Lower lobe of right lung (tissue), 2 donors: ENCODE measurements around the gene FIGLA. TPM values are rescaled to one million over a fixed set of nuclear protein-coding genes. Genes with fewer than 3 reads are reported as not detected.

Experiments
- ATAC-seq, 2 donors: fragments of 200-7000 bp; cut with Tn5 transposase; one replicate each; pipeline ENCODE4 v1.9.1; 2020 to 2022; ENCODE audit warnings: mild to moderate bottlenecking in 2 of 2, moderate library complexity in 2 of 2
- DNase-seq: peaks from one replicate; pipeline ENCODE4 v3.0.0-alpha.2; 2020
- H3K27ac ChIP-seq: fragments of 200-600 bp; one replicate; pipeline ENCODE4 v1.8.0; 2022
- H3K27me3 ChIP-seq: fragments of 200-600 bp; one replicate; pipeline ENCODE4 v1.8.0; 2022; ENCODE audit warnings: low read depth
- H3K36me3 ChIP-seq: fragments of 200-600 bp; one replicate; pipeline ENCODE4 v1.8.0; 2022; ENCODE audit warnings: mild to moderate bottlenecking
- H3K4me1 ChIP-seq: fragments of 200-600 bp; one replicate; pipeline ENCODE4 v1.8.0; 2022
- H3K4me3 ChIP-seq: fragments of 200-600 bp; one replicate; pipeline ENCODE4 v1.8.0; 2022; ENCODE audit warnings: mild to moderate bottlenecking
- H3K9me3 ChIP-seq: fragments of 200-600 bp; one replicate; pipeline ENCODE4 v1.8.0; 2022
- CTCF ChIP-seq: fragments of 200-600 bp; IDR thresholded peaks from one replicate; pipeline ENCODE4 v1.8.0; 2022; ENCODE audit warnings: antibody characterized with exemption, mild to moderate bottlenecking
- intact Hi-C: fragments of 100-400 bp; cut with DNase I; formaldehyde crosslinking; loops from one replicate; pipeline ENCODE4 v1.11.0; 2022
- total RNA-seq: library from RNA; stranded (reverse); fragmentation: NEBNext Ultra II Directional; extraction: Animal tissue kit (Norgen Biotek cat#: 25700); gene quantifications from one replicate; pipeline ENCODE4 v1.2.1, GENCODE V29; 2021
- donor health status: DM: no; HTN: yes; CAD: no; lungs with severe emphysema.

FIGLA gene
- total RNA-seq, 1 donor from 2014 or later = not detected

- Histone ChIP-seq H3K27me3 (no peaks in the 10 kb centered on the region), H3K9me3 (no peaks in the 10 kb centered on the region), H3K4me3 (no peak overlapping the region), H3K27ac (no peak overlapping the region), H3K36me3 (no peaks in the 10 kb centered on the region), H3K4me1 (no peaks in the 10 kb centered on the region)
- ATAC-seq = no peak
- DNase-seq = no peak
- intact Hi-C loops = no loop called here
- no peak for TF ChIP-seq CTCF
Measured at GRCh38 chr2:70828914-70829824, 38.7 kb upstream of the FIGLA start.

GRCh38 chr2:70828115-70828514 is 37.7 kb upstream of the FIGLA start:
- intact Hi-C loops = no loop called here
- Histone ChIP-seq H3K36me3 (no peaks in the 10 kb centered on the region), H3K4me3 (no peak overlapping the region), H3K27me3 (no peaks in the 10 kb centered on the region), H3K27ac (no peak overlapping the region), H3K4me1 (no peaks in the 10 kb centered on the region), H3K9me3 (no peaks in the 10 kb centered on the region)
- no peak for TF ChIP-seq CTCF
- no peak for DNase-seq
- no peak for ATAC-seq

GRCh38 chr2:70827388-70827787 is 36.9 kb upstream of the FIGLA start:
- Histone ChIP-seq H3K4me3 (no peak overlapping the region), H3K27ac (no peak overlapping the region), H3K27me3 (no peaks in the 10 kb centered on the region), H3K4me1 (no peaks in the 10 kb centered on the region), H3K9me3 (no peaks in the 10 kb centered on the region), H3K36me3 (no peaks in the 10 kb centered on the region)
- TF ChIP-seq CTCF = no peak
- DNase-seq = no peak
- ATAC-seq = no peak
- intact Hi-C loops = no loop called here

GRCh38 chr2:70826696-70827350 is 36.4 kb upstream of the FIGLA start:
- Histone ChIP-seq H3K36me3 (no peaks in the 10 kb centered on the region), H3K27me3 (no peaks in the 10 kb centered on the region), H3K9me3 (no peaks in the 10 kb centered on the region), H3K4me3 (no peak overlapping the region), H3K4me1 (no peaks in the 10 kb centered on the region), H3K27ac (no peak overlapping the region)
- DNase-seq (no peak), ATAC-seq (no peak)
- intact Hi-C loops = no loop called here
- no peak for TF ChIP-seq CTCF

- no peaks in the 10 kb centered on the region for H3K36me3 ChIP-seq
- H3K27ac ChIP-seq = no peak overlapping the region
- DNase-seq (no peak), ATAC-seq (peak in 1 of 2 donors; percentile 35)
- no peaks in the 10 kb centered on the region for H3K27me3 ChIP-seq
- intact Hi-C loops = no loop called here
- H3K4me3 ChIP-seq = no peak overlapping the region
- no peaks in the 10 kb centered on the region for H3K4me1 ChIP-seq
- no peak for TF ChIP-seq CTCF
- no peaks in the 10 kb centered on the region for H3K9me3 ChIP-seq
Measured at GRCh38 chr2:70823249-70823648, 32.8 kb upstream of the FIGLA start.
